Posterior vena cava (tissue), 2 donors: ENCODE data around the gene TBCC. TPM values are rescaled to one million over a fixed set of nuclear protein-coding genes. Genes with fewer than 3 reads are reported as not detected.
"Not testable (repeated sequence)": the region's sequence is repeated elsewhere in the genome, so short reads cannot be mapped to it uniquely, and the experiment has no call there.

ENCODE experiments used
- DNase-seq: peaks from one replicate; pipeline ENCODE4 v3.0.0-alpha.2; 2020; ENCODE audit warnings: low spot score
- intact Hi-C, 2 donors: fragments of 100-400 bp; cut with DNase I; formaldehyde crosslinking; loops; one replicate each; pipeline versions ENCODE4 v1.14.1 to v1.14.2; 2022 to 2023
- total RNA-seq, 2 donors: library from RNA; stranded (reverse); fragmentation: NEBNext Ultra II Directional; extraction: Animal tissue kit (Norgen Biotek cat#: 25700); gene quantifications; one replicate each; pipeline ENCODE4 v1.2.1, GENCODE V29; 2021
- donor health status: DM: yes; HTN: yes; CAD: no.
- donor health status: DM: yes; HTN: yes; CAD: no.

The TBCC gene
- total RNA-seq, 2 donors from 2014 or later: 13.9 to 16.2 TPM

- intact Hi-C loops: loop anchor here in 1 of 2 donors (5.0 kb wide), 2 partner anchors 37 to 132 kb away; partner anchors contain the start of genes BICRAL and RPL7L1
- DNase-seq: peak; percentile 80
Measured at GRCh38 chr6:42745083-42745639, 742 bp downstream of the TBCC start.

GRCh38 chr6:42744351-42744893, 1.5 kb downstream of the TBCC start:
- DNase-seq: peak; percentile 56
- intact Hi-C loops: no loop called here

GRCh38 chr6:42742116-42742894, 3.6 kb downstream of the TBCC start:
- peak; percentile 17 for DNase-seq
- intact Hi-C loops: no loop called here

GRCh38 chr6:42740725-42741124, 5.2 kb downstream of the TBCC start:
- intact Hi-C loops: no loop called here
- peak; percentile 24 for DNase-seq

GRCh38 chr6:42735976-42736375, 9.9 kb downstream of the TBCC start:
- DNase-seq: no peak

GRCh38 chr6:42733867-42734481, 11.9 kb downstream of the TBCC start:
- peak; percentile 31 for DNase-seq
- intact Hi-C loops: not testable (repeated sequence)

More at GRCh38 chr6:42735976-42736375, 9.9 kb downstream of the TBCC start:
- intact Hi-C loops: no loop called here

- intact Hi-C loops: loop anchor here (5.0 to 10.0 kb wide), 2 partner anchors 65 to 67 kb away; no protein-coding TSS in a partner anchor
- DNase-seq: peak; percentile 11
Measured at GRCh38 chr6:42729731-42730130, 16.2 kb downstream of the TBCC start.

GRCh38 chr6:42727627-42728026, 18.3 kb downstream of the TBCC start:
- DNase-seq: no peak
- intact Hi-C loops: loop anchor here (5.0 to 10.0 kb wide), 2 partner anchors 63 to 65 kb away; no protein-coding TSS in a partner anchor

GRCh38 chr6:42727087-42727611, 18.8 kb downstream of the TBCC start:
- DNase-seq: peak; percentile 82
- intact Hi-C loops: loop anchor here (5.0 to 10.0 kb wide), 2 partner anchors 62 to 65 kb away; no protein-coding TSS in a partner anchor

- DNase-seq: peak; percentile 81
- intact Hi-C loops: loop anchor here (5.0 to 10.0 kb wide), 2 partner anchors 62 to 64 kb away; no protein-coding TSS in a partner anchor
Measured at GRCh38 chr6:42726485-42727086, 19.3 kb downstream of the TBCC start.

GRCh38 chr6:42726026-42726425, 19.9 kb downstream of the TBCC start:
- intact Hi-C loops: loop anchor here (5.0 to 10.0 kb wide), 2 partner anchors 61 to 64 kb away; no protein-coding TSS in a partner anchor
- DNase-seq: no peak

- no peak for DNase-seq
- intact Hi-C loops: loop anchor here (5.0 to 10.0 kb wide), 2 partner anchors 60 to 63 kb away; no protein-coding TSS in a partner anchor
Measured at GRCh38 chr6:42724825-42725224, 21.1 kb downstream of the TBCC start.

GRCh38 chr6:42722497-42722896, 23.4 kb downstream of the TBCC start, which contains the start of gene PRPH2:
PRPH2 (minus strand) TSS chr6:42722597; CDS start chr6:42722334, 263 bp downstream.
- DNase-seq: no peak
- intact Hi-C loops: loop anchor here in 1 of 2 donors (10.0 kb wide), 1 partner anchor 58 kb away; no protein-coding TSS in a partner anchor

GRCh38 chr6:42720739-42721138, 25.2 kb downstream of the TBCC start:
- intact Hi-C loops: loop anchor here in 1 of 2 donors (10.0 kb wide), 1 partner anchor 56 kb away; no protein-coding TSS in a partner anchor
- no peak for DNase-seq

GRCh38 chr6:42715871-42716270, 30.0 kb downstream of the TBCC start:
- peak; percentile 42 for DNase-seq
- intact Hi-C loops: no loop called here

- intact Hi-C loops: no loop called here
- DNase-seq: peak; percentile 16
Measured at GRCh38 chr6:42714098-42714761, 31.7 kb downstream of the TBCC start.

- DNase-seq: no peak
- intact Hi-C loops: no loop called here
Measured at GRCh38 chr6:42711930-42712329, 34.0 kb downstream of the TBCC start.

GRCh38 chr6:42710316-42710715, 35.6 kb downstream of the TBCC start:
- intact Hi-C loops: no loop called here
- no peak for DNase-seq
